ENCODE data around the gene HDAC7. TPM values are rescaled to one million over a fixed set of nuclear protein-coding genes. Genes with fewer than 3 reads are reported as not detected.
A peak's percentile ranks its signal among the peaks of the same experiment; 100 is the strongest.
"Not testable (repeated sequence)": the region's sequence is repeated elsewhere in the genome, so short reads cannot be mapped to it uniquely, and the experiment has no call there.

HDAC7 gene
- total RNA-seq, 1 donor from 2014 or later, result 76.0 TPM

GRCh38 chr12:47813511-47814196, 6.0 kb downstream of the HDAC7 start:
- peak overlapping the region; percentile 47 for H3K27ac Mint-ChIP-seq (ENCODE audit: unreplicated experiment)
- no peaks in the 10 kb centered on the region for H3K9me3 Mint-ChIP-seq
- no peak for TF ChIP-seq CTCF (conservative IDR thresholded peaks at IDR 0.05)
- no peaks in the 10 kb centered on the region for H3K27me3 Mint-ChIP-seq (ENCODE audit: low read depth)
- DNase-seq (ENCODE audit: low read depth, low spot score), result no peak
- H3K36me3 Mint-ChIP-seq (ENCODE audit: low read depth), result no peaks in the 10 kb centered on the region
- peaks cover 74% of the 10 kb centered on the region for H3K4me1 Mint-ChIP-seq
- peak overlapping the region; percentile 85 for H3K4me3 Mint-ChIP-seq

- no peaks in the 10 kb centered on the region for H3K9me3 Mint-ChIP-seq
- DNase-seq (ENCODE audit: low read depth, low spot score), result peak; percentile 40
- peaks cover 74% of the 10 kb centered on the region for H3K4me1 Mint-ChIP-seq
- peak overlapping the region; percentile 47 for H3K27ac Mint-ChIP-seq (ENCODE audit: unreplicated experiment)
- TF ChIP-seq CTCF (conservative IDR thresholded peaks at IDR 0.05), result no peak
- H3K36me3 Mint-ChIP-seq (ENCODE audit: low read depth), result no peaks in the 10 kb centered on the region
- peak overlapping the region; percentile 85 for H3K4me3 Mint-ChIP-seq
- H3K27me3 Mint-ChIP-seq (ENCODE audit: low read depth), result no peaks in the 10 kb centered on the region
Measured at GRCh38 chr12:47812797-47813510, 6.7 kb downstream of the HDAC7 start.

GRCh38 chr12:47811581-47812484, 7.9 kb downstream of the HDAC7 start:
- Mint-ChIP-seq H3K27me3 (ENCODE audit: low read depth) (no peaks in the 10 kb centered on the region), H3K36me3 (ENCODE audit: low read depth) (no peaks in the 10 kb centered on the region), H3K27ac (ENCODE audit: unreplicated experiment) (peak overlapping the region; percentile 71), H3K9me3 (no peaks in the 10 kb centered on the region), H3K4me1 (peaks cover 74% of the 10 kb centered on the region), H3K4me3 (peak overlapping the region; percentile 74)
- no peak for TF ChIP-seq CTCF (conservative IDR thresholded peaks at IDR 0.05)
- no peak for DNase-seq (ENCODE audit: low read depth, low spot score)

- no peaks in the 10 kb centered on the region for H3K27me3 Mint-ChIP-seq (ENCODE audit: low read depth)
- H3K4me1 Mint-ChIP-seq, result peaks cover 66% of the 10 kb centered on the region
- H3K9me3 Mint-ChIP-seq, result no peaks in the 10 kb centered on the region
- TF ChIP-seq CTCF (conservative IDR thresholded peaks at IDR 0.05), result no peak
- H3K4me3 Mint-ChIP-seq, result peak overlapping the region; percentile 56
- no peak overlapping the region for H3K27ac Mint-ChIP-seq (ENCODE audit: unreplicated experiment)
- no peak for DNase-seq (ENCODE audit: low read depth, low spot score)
- H3K36me3 Mint-ChIP-seq (ENCODE audit: low read depth), result no peaks in the 10 kb centered on the region
Measured at GRCh38 chr12:47811072-47811396, 8.7 kb downstream of the HDAC7 start.

GRCh38 chr12:47809518-47809917, 10.2 kb downstream of the HDAC7 start:
- H3K4me1 Mint-ChIP-seq, result peaks cover 69% of the 10 kb centered on the region
- H3K36me3 Mint-ChIP-seq (ENCODE audit: low read depth); DNase-seq (ENCODE audit: low read depth, low spot score); H3K27me3 Mint-ChIP-seq (ENCODE audit: low read depth); H3K4me3 Mint-ChIP-seq; H3K27ac Mint-ChIP-seq (ENCODE audit: unreplicated experiment); H3K9me3 Mint-ChIP-seq: not testable (repeated sequence)
